PFSK-1 (cell line): ENCODE results near the gene ICA1.

Experiments used
- FOXP2 ChIP-seq: optimal IDR thresholded peaks from 2 replicates; pipeline ENCODE3; 2011; ENCODE audit warnings: borderline replicate concordance, control low read depth, inconsistent platforms; ENCODE audit not compliant: insufficient read depth; ENCODE audit errors: extremely low read length, extremely low read depth
- POLR2AphosphoS5 ChIP-seq: IDR thresholded peaks from 2 replicates; pipeline ENCODE4 v1.6.1; 2012; ENCODE audit warnings: low read depth, mild to moderate bottlenecking, control low read depth, low read length, moderate library complexity
- SIN3A ChIP-seq: IDR thresholded peaks from 2 replicates; pipeline ENCODE4 v1.6.1; 2012; ENCODE audit warnings: mild to moderate bottlenecking, low read length, moderate library complexity, borderline replicate concordance; ENCODE audit not compliant: insufficient read depth
- TAF1 ChIP-seq: IDR thresholded peaks from 2 replicates; pipeline ENCODE4 v1.6.1; 2012; ENCODE audit warnings: low read length, control low read depth, borderline replicate concordance; ENCODE audit not compliant: insufficient read depth
- TF ChIP-seq, protein P1 (sequence below), 2 experiments: IDR thresholded peaks; 2 replicates each; pipeline versions ENCODE4 v1.6.1 to v1.8.0; 2011 to 2012; ENCODE audit warnings: low read depth in 2 of 2, low read length in 2 of 2, control low read depth in 1 of 2, inconsistent platforms in 1 of 2, mild to moderate bottlenecking in 1 of 2, moderate library complexity in 1 of 2; ENCODE audit not compliant: insufficient read depth in 1 of 2

The ICA1 gene

GRCh38 chr7:8142477-8142876 is 119.5 kb downstream of the ICA1 start:
- no peak for TF ChIP-seq POLR2AphosphoS5
- TF ChIP-seq, protein P1, sequence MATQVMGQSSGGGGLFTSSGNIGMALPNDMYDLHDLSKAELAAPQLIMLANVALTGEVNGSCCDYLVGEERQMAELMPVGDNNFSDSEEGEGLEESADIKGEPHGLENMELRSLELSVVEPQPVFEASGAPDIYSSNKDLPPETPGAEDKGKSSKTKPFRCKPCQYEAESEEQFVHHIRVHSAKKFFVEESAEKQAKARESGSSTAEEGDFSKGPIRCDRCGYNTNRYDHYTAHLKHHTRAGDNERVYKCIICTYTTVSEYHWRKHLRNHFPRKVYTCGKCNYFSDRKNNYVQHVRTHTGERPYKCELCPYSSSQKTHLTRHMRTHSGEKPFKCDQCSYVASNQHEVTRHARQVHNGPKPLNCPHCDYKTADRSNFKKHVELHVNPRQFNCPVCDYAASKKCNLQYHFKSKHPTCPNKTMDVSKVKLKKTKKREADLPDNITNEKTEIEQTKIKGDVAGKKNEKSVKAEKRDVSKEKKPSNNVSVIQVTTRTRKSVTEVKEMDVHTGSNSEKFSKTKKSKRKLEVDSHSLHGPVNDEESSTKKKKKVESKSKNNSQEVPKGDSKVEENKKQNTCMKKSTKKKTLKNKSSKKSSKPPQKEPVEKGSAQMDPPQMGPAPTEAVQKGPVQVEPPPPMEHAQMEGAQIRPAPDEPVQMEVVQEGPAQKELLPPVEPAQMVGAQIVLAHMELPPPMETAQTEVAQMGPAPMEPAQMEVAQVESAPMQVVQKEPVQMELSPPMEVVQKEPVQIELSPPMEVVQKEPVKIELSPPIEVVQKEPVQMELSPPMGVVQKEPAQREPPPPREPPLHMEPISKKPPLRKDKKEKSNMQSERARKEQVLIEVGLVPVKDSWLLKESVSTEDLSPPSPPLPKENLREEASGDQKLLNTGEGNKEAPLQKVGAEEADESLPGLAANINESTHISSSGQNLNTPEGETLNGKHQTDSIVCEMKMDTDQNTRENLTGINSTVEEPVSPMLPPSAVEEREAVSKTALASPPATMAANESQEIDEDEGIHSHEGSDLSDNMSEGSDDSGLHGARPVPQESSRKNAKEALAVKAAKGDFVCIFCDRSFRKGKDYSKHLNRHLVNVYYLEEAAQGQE (IDR thresholded peaks at IDR 0.05; ENCODE audit: insufficient read depth in 1 of 2, low read depth in 2 of 2, low read length in 2 of 2) = no peak
- TF ChIP-seq SIN3A = no peak
- no peak for TF ChIP-seq FOXP2
- no peak for TF ChIP-seq TAF1

- TF ChIP-seq FOXP2 (no peak), SIN3A (no peak), POLR2AphosphoS5 (no peak)
- TF ChIP-seq, protein P1 (IDR thresholded peaks at IDR 0.05; ENCODE audit: insufficient read depth in 1 of 2, low read depth in 2 of 2, low read length in 2 of 2) = no peak
These were observed 120.9 kb downstream of the ICA1 start for GRCh38 chr7:8141070-8141469.

DNA sequence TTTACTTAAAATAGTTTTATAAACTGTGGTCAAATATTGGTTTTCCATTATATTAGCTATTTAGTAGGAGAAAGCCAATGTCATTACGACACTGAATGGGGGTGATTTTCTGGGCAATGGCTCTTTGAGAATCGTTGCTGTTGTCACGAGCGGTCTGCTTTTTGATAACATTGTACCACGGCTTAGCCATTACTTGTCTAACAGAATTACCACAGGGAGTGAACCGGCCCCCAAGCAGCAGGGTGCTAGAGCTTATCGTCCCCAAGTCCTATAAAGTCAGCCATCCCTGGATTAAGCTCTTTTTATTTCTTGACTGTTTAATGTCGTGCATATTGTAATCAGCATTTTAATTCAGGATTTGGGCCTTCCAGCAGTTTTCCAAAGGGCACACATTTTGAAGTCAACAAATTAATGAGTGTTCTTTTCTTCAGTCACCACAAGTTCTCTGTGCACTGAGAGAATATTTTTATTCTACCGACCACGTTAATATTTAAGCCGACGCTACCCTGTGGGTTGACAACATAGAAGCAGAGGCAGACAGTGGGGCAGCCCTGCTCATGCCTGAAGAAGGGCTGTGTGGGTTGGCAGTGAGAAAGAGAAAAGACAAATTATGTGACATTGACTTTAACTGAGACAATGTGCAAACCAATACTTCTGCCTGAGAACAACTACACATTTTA is 125.8 kb downstream of the ICA1 start:
- TF ChIP-seq FOXP2 (no peak), SIN3A (no peak), TAF1 (no peak), POLR2AphosphoS5 (no peak)
- TF ChIP-seq, protein P1 (IDR thresholded peaks at IDR 0.05; ENCODE audit: insufficient read depth in 1 of 2, low read depth in 2 of 2, low read length in 2 of 2) = no peak

- TF ChIP-seq SIN3A (no peak), POLR2AphosphoS5 (no peak), FOXP2 (no peak), TAF1 (no peak)
- TF ChIP-seq, protein P1 (IDR thresholded peaks at IDR 0.05; ENCODE audit: insufficient read depth in 1 of 2, low read depth in 2 of 2, low read length in 2 of 2) = no peak
These were observed 126.5 kb downstream of the ICA1 start for GRCh38 chr7:8135417-8135816.
